ENCODE measurements around the gene PLAU.
"Not testable (repeated sequence)": the region's sequence is repeated elsewhere in the genome, so short reads cannot be mapped to it uniquely, and the experiment has no call there.

PLAU gene

DNA sequence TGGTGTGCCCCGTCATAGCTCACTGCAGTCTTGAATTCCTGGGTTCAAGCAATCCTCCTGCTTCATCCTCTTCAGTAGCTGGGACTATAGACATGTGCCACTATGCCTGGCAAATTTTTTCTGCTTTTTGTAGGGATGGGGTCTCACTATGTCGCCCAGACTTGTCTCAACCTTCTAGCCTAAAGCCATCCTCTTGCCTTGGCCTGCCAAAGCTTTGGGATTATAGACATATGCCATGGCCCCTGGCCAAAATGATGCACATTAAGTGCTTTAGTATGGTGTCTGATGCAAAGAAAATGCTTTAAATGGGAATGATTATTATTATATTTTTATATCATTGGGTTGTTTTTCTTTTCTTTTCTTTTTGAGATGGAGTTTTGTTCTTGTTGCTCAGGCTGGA is 53.8 kb downstream of the PLAU start:
- DNase-seq: no peak
- in situ Hi-C loops (cut with HindIII; ENCODE audit: low pct_ligation_motif_present, low pct_unique_long_range_greater_than_20kb, low sequenced_read_pairs): no loop called here

DNA sequence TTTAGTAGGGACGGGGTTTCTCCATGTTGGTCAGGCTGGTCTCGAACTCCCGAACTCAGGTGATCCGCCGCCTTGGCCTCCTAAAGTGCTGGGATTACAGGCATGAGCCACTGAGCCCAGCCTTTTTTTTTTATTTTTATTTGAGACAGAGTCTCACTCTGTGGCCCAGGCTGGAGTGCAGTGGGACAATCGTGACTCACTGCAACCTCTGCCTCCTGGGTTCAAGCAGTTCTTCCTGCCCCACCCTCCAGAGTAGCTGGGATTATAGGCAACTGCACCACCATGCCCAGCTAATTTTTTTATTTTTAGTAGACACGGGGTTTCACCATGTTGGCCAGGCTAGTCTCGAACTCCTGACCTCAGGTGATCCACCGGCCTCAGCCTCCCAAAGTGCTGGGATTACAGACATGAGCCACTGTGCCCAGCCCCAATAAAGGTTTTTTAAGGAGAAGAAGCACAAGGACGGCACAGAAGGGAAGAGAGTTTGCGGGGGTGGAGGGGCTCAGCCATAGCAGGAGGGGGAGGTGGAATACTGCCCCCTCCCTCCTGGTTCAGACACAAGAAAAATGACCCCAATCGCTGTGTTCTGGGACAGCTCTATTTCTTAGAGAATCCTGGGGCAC is 54.4 kb downstream of the PLAU start:
- DNase-seq; in situ Hi-C loops (cut with HindIII; ENCODE audit: low pct_ligation_motif_present, low pct_unique_long_range_greater_than_20kb, low sequenced_read_pairs): not testable (repeated sequence)

DNA sequence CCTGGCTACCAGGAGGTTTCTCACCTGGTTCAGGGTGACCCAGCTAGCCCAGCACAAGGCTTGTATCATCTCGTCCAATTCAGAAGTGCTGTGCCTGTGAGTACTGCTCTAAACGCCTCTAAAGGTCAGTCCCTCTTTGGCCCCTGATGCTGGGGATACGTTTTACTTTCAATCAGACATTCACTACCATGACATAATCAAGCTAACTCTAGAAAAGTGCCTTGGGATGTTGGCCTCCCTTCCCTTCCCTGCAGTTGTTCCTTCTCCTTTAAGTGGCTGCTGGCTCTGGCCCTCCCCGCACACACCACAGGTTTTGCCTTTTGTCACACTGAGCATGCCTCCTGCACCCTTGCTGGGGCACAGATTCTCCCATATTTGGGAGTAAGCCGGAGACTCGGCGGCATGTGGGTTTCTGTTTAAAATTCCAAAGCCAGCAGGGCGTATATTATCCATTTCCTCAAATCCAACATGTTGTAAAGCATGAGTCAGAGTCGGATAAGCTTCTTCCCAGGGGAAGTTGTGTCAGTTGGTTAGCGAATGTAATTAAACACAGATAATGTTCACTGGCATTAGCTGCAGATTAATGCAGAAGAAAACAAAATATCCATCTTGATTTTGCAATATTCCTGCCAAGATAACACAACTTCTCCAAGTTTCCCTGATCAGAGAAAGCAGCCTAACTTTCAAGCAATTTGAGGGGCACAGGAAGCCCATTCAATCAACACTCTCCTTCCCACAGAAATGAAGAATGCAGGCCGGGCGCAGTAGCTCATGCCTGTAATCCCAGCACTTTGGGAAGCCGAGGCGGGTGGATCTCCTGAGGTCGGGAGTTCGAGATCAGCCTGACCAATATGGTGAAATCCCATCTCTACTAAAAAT is 55.2 kb downstream of the PLAU start:
- DNase-seq: peak; percentile 100
- in situ Hi-C loops (cut with HindIII; ENCODE audit: low pct_ligation_motif_present, low pct_unique_long_range_greater_than_20kb, low sequenced_read_pairs): no loop called here

DNA sequence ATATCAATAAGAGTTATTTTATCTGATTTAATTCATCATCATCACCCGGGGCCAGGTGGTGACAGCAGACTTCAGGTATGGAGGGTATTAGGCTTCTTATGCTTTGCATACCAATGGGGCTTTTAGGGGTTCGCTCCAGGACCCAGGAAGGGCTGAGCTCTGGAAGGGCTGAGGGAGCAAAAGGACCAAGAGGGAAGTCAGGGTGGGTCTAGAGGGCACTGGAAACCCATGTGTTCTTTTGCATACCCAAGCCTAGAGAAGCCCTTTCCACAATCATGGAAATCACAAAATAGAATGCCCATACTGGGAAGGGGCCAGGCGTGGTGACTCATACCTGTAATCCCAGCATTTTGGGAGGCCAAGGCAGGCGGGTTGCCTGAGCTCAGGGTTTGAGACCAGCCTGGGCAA is 56.1 kb downstream of the PLAU start:
- DNase-seq: no peak

More for the DNA sequence above, 56.1 kb downstream of the PLAU start:
- in situ Hi-C loops (cut with HindIII; ENCODE audit: low pct_ligation_motif_present, low pct_unique_long_range_greater_than_20kb, low sequenced_read_pairs): no loop called here

Measured in ACHN (cell line).